ENCODE data around the gene PREX1. TPM values are rescaled to one million over a fixed set of nuclear protein-coding genes. Genes with fewer than 3 reads are reported as not detected.

Gene PREX1
- total and polyA plus RNA-seq, 2 of the 4 experiments (the other 2 are of a cell fraction), result 0.67 to 0.72 TPM

DNA sequence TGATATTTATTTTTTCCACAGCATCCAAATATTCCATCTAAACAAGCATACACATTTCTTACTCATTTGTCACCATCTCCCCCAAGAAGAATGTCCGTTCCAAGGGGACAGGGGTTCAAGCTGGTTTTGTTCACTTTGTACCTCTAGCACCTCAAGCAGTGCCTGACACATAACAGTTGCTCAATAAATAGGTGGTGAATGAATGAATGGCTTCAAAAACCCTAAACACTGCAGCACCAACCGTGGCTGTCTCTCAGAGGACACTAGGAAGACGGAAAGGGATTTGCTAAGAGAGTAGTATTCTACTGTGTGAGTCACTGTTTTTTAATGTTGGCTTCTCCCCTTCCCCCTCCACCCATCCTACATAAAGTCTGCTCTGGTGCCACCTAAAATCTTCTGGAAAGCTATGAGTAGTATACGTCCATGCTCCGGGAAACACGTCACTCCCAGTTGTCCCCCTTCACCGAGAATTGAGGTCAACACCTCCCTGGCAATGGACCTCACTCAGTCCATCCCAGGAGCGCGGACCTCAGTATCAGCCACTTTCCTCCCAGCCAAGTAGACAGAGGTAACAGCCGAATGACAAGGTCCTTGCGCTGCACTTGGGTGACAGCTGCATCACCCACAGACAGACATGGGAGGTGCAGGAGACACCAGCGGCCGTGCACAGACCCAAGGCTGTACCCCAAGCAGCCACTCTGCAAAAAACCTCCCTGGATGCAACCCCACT, 107.4 kb downstream of the PREX1 start:
- TF ChIP-seq FOS (IDR thresholded peaks at IDR 0.05; ENCODE audit: low read depth, low read length) (no peak), CHD1 (IDR thresholded peaks at IDR 0.05; ENCODE audit: low read depth, low read length) (no peak), BHLHE40 (IDR thresholded peaks at IDR 0.05; ENCODE audit: low read depth, low read length) (no peak), RCOR1 (IDR thresholded peaks at IDR 0.05; ENCODE audit: insufficient replicate concordance, low read length) (no peak), SMC3 (IDR thresholded peaks at IDR 0.05; ENCODE audit: low read depth, low read length) (no peak), POLR2A (IDR thresholded peaks at IDR 0.05; ENCODE audit: low read depth, low read length) (no peak), CTCF (conservative IDR thresholded peaks at IDR 0.05; ENCODE audit: low read depth, low read length) (no peak), MAZ (IDR thresholded peaks at IDR 0.05; ENCODE audit: borderline replicate concordance, low read depth, low read length) (no peak), NFE2L2 (IDR thresholded peaks at IDR 0.05; ENCODE audit: low read depth, low read length) (no peak), RFX5 (IDR thresholded peaks at IDR 0.05; ENCODE audit: low read depth, low read length) (no peak), CEBPB (IDR thresholded peaks at IDR 0.05; ENCODE audit: low read depth, low read length) (no peak), RAD21 (IDR thresholded peaks at IDR 0.05; ENCODE audit: low read length) (no peak)
- TF ChIP-seq, protein P1, sequence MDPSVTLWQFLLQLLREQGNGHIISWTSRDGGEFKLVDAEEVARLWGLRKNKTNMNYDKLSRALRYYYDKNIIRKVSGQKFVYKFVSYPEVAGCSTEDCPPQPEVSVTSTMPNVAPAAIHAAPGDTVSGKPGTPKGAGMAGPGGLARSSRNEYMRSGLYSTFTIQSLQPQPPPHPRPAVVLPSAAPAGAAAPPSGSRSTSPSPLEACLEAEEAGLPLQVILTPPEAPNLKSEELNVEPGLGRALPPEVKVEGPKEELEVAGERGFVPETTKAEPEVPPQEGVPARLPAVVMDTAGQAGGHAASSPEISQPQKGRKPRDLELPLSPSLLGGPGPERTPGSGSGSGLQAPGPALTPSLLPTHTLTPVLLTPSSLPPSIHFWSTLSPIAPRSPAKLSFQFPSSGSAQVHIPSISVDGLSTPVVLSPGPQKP (IDR thresholded peaks at IDR 0.05; ENCODE audit: borderline replicate concordance, low read depth, low read length), result no peak
- no peak overlapping the region for H4K91ac ChIP-seq (ENCODE audit: insufficient read depth, low read depth, low read length)
- H4K5ac ChIP-seq (ENCODE audit: low read depth, low read length), result no peak overlapping the region
- H3K14ac ChIP-seq (replicated peaks; ENCODE audit: low read depth, low read length), result no peak overlapping the region
- no peaks in the 10 kb centered on the region for H3K9me1 ChIP-seq (ENCODE audit: insufficient read depth, low read length)
- BruUV-seq (replicated peaks), result no TSS peak
- no peak overlapping the region for H3K4me3 ChIP-seq (ENCODE audit: insufficient read depth, low read depth, low read length)
- no peak for ATAC-seq (ENCODE audit: low read depth)
- peaks cover 3% of the 10 kb centered on the region; the same call in 1 of the 2 replicates for H3K4me1 ChIP-seq (ENCODE audit: control insufficient read depth, insufficient read depth, low read length)
- intact Hi-C loops (cut with micrococcal nuclease), result no loop called here
- H2AFZ ChIP-seq (replicated peaks; ENCODE audit: low read length, poor library complexity), result no peak overlapping the region
- no peak for DNase-seq
- H3K9ac ChIP-seq (ENCODE audit: low read depth, low read length), result no peak overlapping the region
- no peak overlapping the region for H2AK5ac ChIP-seq (ENCODE audit: low read depth, low read length)
- 78% methylated on average over 5 of the region's 13 CpGs; no CpG with 5 or more reads in 1 of the 2 experiments for WGBS, 2 experiments (ENCODE audit: extremely low coverage in 2 of 2, insufficient read length in 1 of 2)
- ChIA-PET CTCF (no interaction called here), POLR2A (ENCODE audit: unreplicated experiment) (no interaction called here)
- H4K8ac ChIP-seq (ENCODE audit: low read depth in 2 of 2, low read length in 2 of 2), result no peak overlapping the region
- no peak overlapping the region for H3K4me2 ChIP-seq (ENCODE audit: low read depth, low read length)
- H3K4ac ChIP-seq (ENCODE audit: low read depth, low read length), result no peak overlapping the region
- H2BK120ac ChIP-seq (ENCODE audit: low read depth, low read length), result no peak overlapping the region
- H3K27ac ChIP-seq (ENCODE audit: insufficient read depth, low read length), result no peak overlapping the region
- H2AK9ac ChIP-seq (replicated peaks; ENCODE audit: low read depth, low read length, poor library complexity), result no peak overlapping the region
- no peaks in the 10 kb centered on the region for H3K36me3 ChIP-seq (ENCODE audit: control insufficient read depth, insufficient read depth, low read length)
- dilution Hi-C loops (cut with HindIII; ENCODE audit: low sequenced_read_pairs, unreplicated experiment), result no loop called here
- no peak overlapping the region for H3K23ac ChIP-seq (ENCODE audit: low read depth, low read length)
- no peak overlapping the region for H3K56ac ChIP-seq (ENCODE audit: extremely low read depth, insufficient read depth, low read length)
- no peaks in the 10 kb centered on the region; the same call in 1 of the 2 replicates for H3K9me3 ChIP-seq (ENCODE audit: control insufficient read depth, insufficient read depth, low read length)
- H2BK15ac ChIP-seq (ENCODE audit: low read depth, low read length), result no peak overlapping the region
- H2BK20ac ChIP-seq (ENCODE audit: low read depth, low read length), result no peak overlapping the region
- in situ Hi-C loops (cut with MboI; ENCODE audit: low sequenced_read_pairs), result no loop called here
- H3K27me3 ChIP-seq (ENCODE audit: control insufficient read depth, insufficient read depth, low read length), result peaks cover 2% of the 10 kb centered on the region; the same call in 1 of the 2 replicates
- H3K18ac ChIP-seq (ENCODE audit: low read depth, low read length), result no peak overlapping the region
- H3K79me1 ChIP-seq (ENCODE audit: low read depth in 1 of 2, low read length in 2 of 2), result no peaks in the 10 kb centered on the region
- H4K20me1 ChIP-seq (ENCODE audit: insufficient read depth, low read length), result no peaks in the 10 kb centered on the region
- no peak overlapping the region for H2BK5ac ChIP-seq (ENCODE audit: low read depth, low read length, poor library complexity, severe bottlenecking)
